Hematopoietic multipotent progenitor cell (in vitro differentiated cells): Measurements from ENCODE around the gene SRGAP3. TPM values are rescaled to one million over a fixed set of nuclear protein-coding genes. Genes with fewer than 3 reads are reported as not detected.

Experiments
- DNase-seq, 3 donors: peaks; one replicate each; pipeline ENCODE4 v3.0.0-alpha.2; 2011 to 2015; ENCODE audit warnings: low read depth in 2 of 3, low spot score in 2 of 3
- total RNA-seq: library from RNA; depleted of rRNA; stranded (reverse); fragments of >200 nt; gene quantifications from one replicate; pipeline ENCODE4 v1.2.3, GENCODE V29; 2012

SRGAP3 gene
- total RNA-seq, 1 donor: 6.2 TPM

- no peak for DNase-seq
These were observed 268.6 kb downstream of the SRGAP3 start for GRCh38 chr3:8980756-8981257.

- no peak for DNase-seq
These were observed 270.2 kb downstream of the SRGAP3 start for GRCh38 chr3:8979262-8979661.

- DNase-seq: no peak
These were observed 270.9 kb downstream of the SRGAP3 start for GRCh38 chr3:8978551-8978950.

- no peak for DNase-seq
These were observed 272.8 kb downstream of the SRGAP3 start for GRCh38 chr3:8976540-8977182.

- DNase-seq: no peak
These were observed 274.1 kb downstream of the SRGAP3 start for GRCh38 chr3:8975081-8976020.

GRCh38 chr3:8974458-8974857, 275.0 kb downstream of the SRGAP3 start:
- DNase-seq: no peak

- DNase-seq: peak in 2 of 3 donors; percentile 26 to 34
These were observed 276.8 kb downstream of the SRGAP3 start for GRCh38 chr3:8972639-8973038.

- peak; percentile 58 to 84 (median 62) for DNase-seq
These were observed 278.4 kb downstream of the SRGAP3 start for GRCh38 chr3:8970971-8971589.

- DNase-seq: no peak
These were observed 280.2 kb downstream of the SRGAP3 start for GRCh38 chr3:8969241-8969640.

- DNase-seq: no peak
These were observed 281.0 kb downstream of the SRGAP3 start for GRCh38 chr3:8968375-8968882.

GRCh38 chr3:8967553-8967952, 281.9 kb downstream of the SRGAP3 start:
- no peak for DNase-seq

GRCh38 chr3:8966820-8967348, 282.6 kb downstream of the SRGAP3 start:
- DNase-seq: no peak

GRCh38 chr3:8966150-8966819, 283.2 kb downstream of the SRGAP3 start:
- no peak for DNase-seq

GRCh38 chr3:8964436-8965370, 284.7 kb downstream of the SRGAP3 start:
- no peak for DNase-seq

GRCh38 chr3:8963137-8963853, 286.2 kb downstream of the SRGAP3 start, which contains the start of gene RAD18:
TSS of gene RAD18 (minus strand) at chr3:8963472. CDS start at chr3:8963385, 87 bp downstream.
- DNase-seq: peak; percentile 88 to 93 (median 88)

- no peak for DNase-seq
These were observed 287.1 kb downstream of the SRGAP3 start for GRCh38 chr3:8962226-8962861.

GRCh38 chr3:8959668-8960067, 289.8 kb downstream of the SRGAP3 start:
- DNase-seq: peak in 2 of 3 donors; percentile 54 to 84
